Chondrocyte (in vitro differentiated cells): ENCODE results near the gene PRKRIP1. TPM values are rescaled to one million over a fixed set of nuclear protein-coding genes. Genes with fewer than 3 reads are reported as not detected.

Source experiments
- DNase-seq: peaks from one replicate; pipeline ENCODE4 v3.0.0; 2021; ENCODE audit warnings: mixed read lengths, low spot score
- H3K27ac Mint-ChIP-seq: one replicate; pipeline ENCODE4 v1.8.0; 2021; ENCODE audit warnings: mild to moderate bottlenecking, moderate library complexity, mixed read lengths; ENCODE audit not compliant: unreplicated experiment
- H3K27me3 Mint-ChIP-seq: 2 replicates; pipeline ENCODE4 v1.8.0; 2021; ENCODE audit warnings: low read depth, mixed read lengths
- H3K36me3 Mint-ChIP-seq: 2 replicates; pipeline ENCODE4 v1.8.0; 2021; ENCODE audit warnings: low read depth, mixed read lengths
- H3K4me1 Mint-ChIP-seq: 2 replicates; pipeline ENCODE4 v1.8.0; 2021; ENCODE audit warnings: low read depth, mild to moderate bottlenecking, mixed read lengths
- H3K4me3 Mint-ChIP-seq: one replicate; pipeline ENCODE4 v1.8.0; 2021; ENCODE audit warnings: mild to moderate bottlenecking, moderate library complexity, mixed read lengths; ENCODE audit not compliant: unreplicated experiment
- H3K9me3 Mint-ChIP-seq: 2 replicates; pipeline ENCODE4 v1.8.0; 2021; ENCODE audit warnings: low read depth, mixed read lengths
- CTCF ChIP-seq: fragments of 200-600 bp; sonication (generic); IDR thresholded peaks from 2 replicates; pipeline ENCODE4 v1.5.0; 2021; ENCODE audit warnings: antibody characterized with exemption, mild to moderate bottlenecking, moderate library complexity
- total RNA-seq: library from RNA; stranded (reverse); gene quantifications from 3 replicates; pipeline ENCODE4 v1.2.1, GENCODE V29; 2021

Gene PRKRIP1
- total RNA-seq, 1 donor from 2014 or later, result 25.5 TPM

GRCh38 chr7:102457352-102457924 is 61.3 kb downstream of the PRKRIP1 start:
- TF ChIP-seq CTCF, result no peak
- H3K4me3 Mint-ChIP-seq, result no peak overlapping the region
- no peak for DNase-seq
- peaks cover 9% of the 10 kb centered on the region for H3K36me3 Mint-ChIP-seq
- H3K9me3 Mint-ChIP-seq, result no peaks in the 10 kb centered on the region
- H3K4me1 Mint-ChIP-seq, result peaks cover 7% of the 10 kb centered on the region
- H3K27me3 Mint-ChIP-seq, result no peaks in the 10 kb centered on the region
- H3K27ac Mint-ChIP-seq, result no peak overlapping the region

- H3K9me3 Mint-ChIP-seq, result no peaks in the 10 kb centered on the region
- no peak for DNase-seq
- H3K4me1 Mint-ChIP-seq, result peaks cover 15% of the 10 kb centered on the region
- no peak for TF ChIP-seq CTCF
- no peak overlapping the region for H3K27ac Mint-ChIP-seq
- no peak overlapping the region for H3K4me3 Mint-ChIP-seq
- no peaks in the 10 kb centered on the region for H3K27me3 Mint-ChIP-seq
- peaks cover 9% of the 10 kb centered on the region for H3K36me3 Mint-ChIP-seq
Measured at GRCh38 chr7:102459221-102459844, 63.2 kb downstream of the PRKRIP1 start.

- Mint-ChIP-seq H3K36me3 (peaks cover 9% of the 10 kb centered on the region), H3K27me3 (no peaks in the 10 kb centered on the region), H3K4me1 (peaks cover 18% of the 10 kb centered on the region), H3K9me3 (no peaks in the 10 kb centered on the region), H3K27ac (no peak overlapping the region), H3K4me3 (no peak overlapping the region)
- no peak for TF ChIP-seq CTCF
- no peak for DNase-seq
Measured at GRCh38 chr7:102460467-102460866, 64.3 kb downstream of the PRKRIP1 start.

- peak; percentile 24 for DNase-seq
- peaks cover 2% of the 10 kb centered on the region for H3K36me3 Mint-ChIP-seq
- no peaks in the 10 kb centered on the region for H3K9me3 Mint-ChIP-seq
- no peak for TF ChIP-seq CTCF
- peaks cover 19% of the 10 kb centered on the region for H3K4me1 Mint-ChIP-seq
- H3K27me3 Mint-ChIP-seq, result no peaks in the 10 kb centered on the region
- H3K27ac Mint-ChIP-seq, result peak overlapping the region; percentile 74
- H3K4me3 Mint-ChIP-seq, result peak overlapping the region; percentile 97
Measured at GRCh38 chr7:102463841-102464576, 67.8 kb downstream of the PRKRIP1 start.

GRCh38 chr7:102464577-102465280 is 68.6 kb downstream of the PRKRIP1 start, which contains the start of the genes ALKBH4 and LRWD1:
Gene ALKBH4 (minus strand): TSS chr7:102464863. CDS start chr7:102464836, 27 bp downstream.
Gene LRWD1 (plus strand): TSS chr7:102464984. CDS start chr7:102465081, 97 bp downstream.
- peaks cover 19% of the 10 kb centered on the region for H3K4me1 Mint-ChIP-seq
- DNase-seq, result peak; percentile 98
- H3K27ac Mint-ChIP-seq, result peak within 1 kb of the TSS; percentile 74
- no peaks in the 10 kb centered on the region for H3K9me3 Mint-ChIP-seq
- H3K27me3 Mint-ChIP-seq, result no peaks in the 10 kb centered on the region
- peaks cover 2% of the 10 kb centered on the region for H3K36me3 Mint-ChIP-seq
- peak within 1 kb of the TSS; percentile 97 for H3K4me3 Mint-ChIP-seq
- peak; percentile 58 for TF ChIP-seq CTCF
